Stimulated activated CD8-positive, alpha-beta memory T cell treated with anti-CD3 and anti-CD28 coated beads, Interleukin-12 subunit alpha, Interleukin-12 subunit beta, amount 100 ng/mL, for 4 hours (primary cell): Measurements from ENCODE around the gene KRTAP12-3.
A peak's percentile ranks its signal among the peaks of the same experiment; 100 is the strongest.
"Not testable (repeated sequence)": the region's sequence is repeated elsewhere in the genome, so short reads cannot be mapped to it uniquely, and the experiment has no call there.

Source experiments
- DNase-seq: peaks from one replicate; pipeline ENCODE4 v3.0.0-alpha.2; 2020; ENCODE audit warnings: low read depth

The KRTAP12-3 gene

GRCh38 chr21:44650973-44651675 is 6.6 kb upstream of the KRTAP12-3 start:
- DNase-seq, result no peak

GRCh38 chr21:44653123-44653522 is 4.6 kb upstream of the KRTAP12-3 start:
- DNase-seq, result no peak

- DNase-seq, result peak; percentile 17
Measured at GRCh38 chr21:44653656-44654575, 3.8 kb upstream of the KRTAP12-3 start.

- DNase-seq, result no peak
Measured at GRCh38 chr21:44654576-44655175, 3.1 kb upstream of the KRTAP12-3 start, which contains the start of gene KRTAP12-4. KRTAP12-4 (minus strand) TSS chr21:44654659; CDS start chr21:44654614, 45 bp downstream.

- DNase-seq, result no peak
Measured at GRCh38 chr21:44656868-44657267, 864 bp upstream of the KRTAP12-3 start.

GRCh38 chr21:44658541-44658910 is 794 bp downstream of the KRTAP12-3 start:
- DNase-seq, result no peak

- DNase-seq, result no peak
Measured at GRCh38 chr21:44658913-44659595, 1.3 kb downstream of the KRTAP12-3 start.

GRCh38 chr21:44661567-44661966 is 3.8 kb downstream of the KRTAP12-3 start:
- DNase-seq, result not testable (repeated sequence)

- no peak for DNase-seq
Measured at GRCh38 chr21:44664691-44665090, 7.0 kb downstream of the KRTAP12-3 start.

GRCh38 chr21:44666401-44667320 is 8.9 kb downstream of the KRTAP12-3 start, which contains the start of gene KRTAP12-2:
KRTAP12-2 (minus strand) TSS chr21:44666927; CDS start chr21:44666886, 41 bp downstream.
- DNase-seq, result no peak

GRCh38 chr21:44667612-44668011 is 9.9 kb downstream of the KRTAP12-3 start:
- DNase-seq, result no peak

- DNase-seq, result no peak
Measured at GRCh38 chr21:44670642-44671432, 13.1 kb downstream of the KRTAP12-3 start.

GRCh38 chr21:44671911-44672310 is 14.2 kb downstream of the KRTAP12-3 start:
- DNase-seq, result no peak

- no peak for DNase-seq
Measured at GRCh38 chr21:44677881-44678280, 20.1 kb downstream of the KRTAP12-3 start.

- DNase-seq, result no peak
Measured at GRCh38 chr21:44681152-44681551, 23.4 kb downstream of the KRTAP12-3 start.

GRCh38 chr21:44681861-44682579 is 24.3 kb downstream of the KRTAP12-3 start, which contains the start of gene KRTAP12-1:
KRTAP12-1 (minus strand) TSS chr21:44682163; CDS start chr21:44682123, 40 bp downstream.
- no peak for DNase-seq

- no peak for DNase-seq
Measured at GRCh38 chr21:44682580-44683151, 24.9 kb downstream of the KRTAP12-3 start.

GRCh38 chr21:44684077-44684476 is 26.3 kb downstream of the KRTAP12-3 start:
- DNase-seq, result no peak

GRCh38 chr21:44684483-44684882 is 26.8 kb downstream of the KRTAP12-3 start:
- DNase-seq, result no peak
